GM10248 (cell line): ENCODE measurements around the gene ARHGAP24.
A peak's percentile ranks its signal among the peaks of the same experiment; 100 is the strongest.

Experiments
- CTCF ChIA-PET: fragments of 300-600 bp; sonication (Branson Sonifier 250); formaldehyde crosslinking; extraction: SDS; loops from one replicate; lab custom pipeline; 2021; ENCODE audit warnings: antibody characterized with exemption; lab: Yijun Ruan, JAX
- POLR2A ChIA-PET: fragments of 350-650 bp; sonication (Branson Sonifier 250); formaldehyde crosslinking; extraction: SDS; loops from one replicate; lab custom pipeline; 2020; ENCODE audit warnings: antibody characterized with exemption; lab: Yijun Ruan, JAX
- DNase-seq: peaks from one replicate; pipeline ENCODE4 v3.0.0; 2012; ENCODE audit errors: extremely low spot score
- TF ChIP-seq, protein P1 (sequence below): IDR thresholded peaks from 2 replicates; pipeline ENCODE4 v1.5.1; 2012; ENCODE audit warnings: mild to moderate bottlenecking, low read depth; ENCODE audit errors: extremely low read depth, missing control alignments, control extremely low read depth

Gene ARHGAP24

DNA sequence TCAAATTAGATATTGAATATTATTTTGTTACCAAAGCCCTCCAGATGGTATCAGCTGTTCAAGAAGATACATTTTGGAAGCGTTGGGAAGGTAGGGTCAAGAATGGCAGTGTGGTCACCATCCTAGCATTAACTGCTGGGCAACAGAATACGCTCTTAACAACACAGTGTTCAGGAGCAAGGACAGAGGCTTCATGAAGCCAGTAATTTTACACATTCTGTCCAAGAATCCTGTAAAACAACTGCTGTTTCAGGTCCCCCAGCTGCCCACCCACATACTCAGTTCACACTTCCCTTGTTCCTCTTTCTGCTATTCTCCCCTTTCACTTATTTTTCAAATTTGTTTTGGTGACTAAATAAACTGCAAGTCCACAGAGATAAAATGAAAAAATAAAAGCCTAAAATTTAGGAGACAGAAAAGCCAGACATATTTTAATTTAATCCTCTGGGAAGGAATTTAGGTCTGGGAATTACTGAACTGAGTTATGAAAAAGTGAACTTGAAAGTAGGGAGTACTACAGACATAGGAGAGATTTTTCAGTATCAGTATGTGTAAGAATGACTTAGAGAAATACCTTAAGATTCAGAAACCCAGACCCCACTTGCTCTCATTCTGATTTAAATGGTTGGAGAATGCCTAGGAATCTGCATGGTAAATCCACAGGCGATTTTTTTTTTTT lies 478.2 kb downstream of the ARHGAP24 start:
- CTCF ChIA-PET = no interaction called here
- TF ChIP-seq, protein P1, sequence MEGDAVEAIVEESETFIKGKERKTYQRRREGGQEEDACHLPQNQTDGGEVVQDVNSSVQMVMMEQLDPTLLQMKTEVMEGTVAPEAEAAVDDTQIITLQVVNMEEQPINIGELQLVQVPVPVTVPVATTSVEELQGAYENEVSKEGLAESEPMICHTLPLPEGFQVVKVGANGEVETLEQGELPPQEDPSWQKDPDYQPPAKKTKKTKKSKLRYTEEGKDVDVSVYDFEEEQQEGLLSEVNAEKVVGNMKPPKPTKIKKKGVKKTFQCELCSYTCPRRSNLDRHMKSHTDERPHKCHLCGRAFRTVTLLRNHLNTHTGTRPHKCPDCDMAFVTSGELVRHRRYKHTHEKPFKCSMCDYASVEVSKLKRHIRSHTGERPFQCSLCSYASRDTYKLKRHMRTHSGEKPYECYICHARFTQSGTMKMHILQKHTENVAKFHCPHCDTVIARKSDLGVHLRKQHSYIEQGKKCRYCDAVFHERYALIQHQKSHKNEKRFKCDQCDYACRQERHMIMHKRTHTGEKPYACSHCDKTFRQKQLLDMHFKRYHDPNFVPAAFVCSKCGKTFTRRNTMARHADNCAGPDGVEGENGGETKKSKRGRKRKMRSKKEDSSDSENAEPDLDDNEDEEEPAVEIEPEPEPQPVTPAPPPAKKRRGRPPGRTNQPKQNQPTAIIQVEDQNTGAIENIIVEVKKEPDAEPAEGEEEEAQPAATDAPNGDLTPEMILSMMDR = no peak
- POLR2A ChIA-PET = no interaction called here

DNA sequence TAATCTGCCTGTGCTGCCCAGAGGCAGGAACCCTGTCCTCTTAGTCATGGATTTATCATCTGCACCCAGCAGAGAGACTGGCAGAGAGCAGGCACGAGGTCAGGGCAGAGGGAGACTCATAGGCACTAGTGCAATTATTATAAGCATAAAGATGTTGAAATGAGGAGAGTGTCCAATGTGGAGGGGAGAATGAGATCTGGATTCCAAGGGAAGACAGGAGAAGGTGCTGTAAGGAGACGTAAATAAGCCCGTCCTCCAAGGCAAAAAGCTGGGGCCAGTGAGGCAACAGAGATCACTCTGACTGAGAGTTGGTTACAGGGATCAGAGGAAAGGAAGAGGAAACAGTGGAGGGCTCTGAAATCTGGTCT lies 478.7 kb downstream of the ARHGAP24 start:
- ChIA-PET POLR2A (no interaction called here), CTCF (interaction anchor here (0.8 to 1.0 kb wide), 3 partner anchors 9 to 14 kb away, joined by 4 to 6 read pairs (median 5); no protein-coding TSS in a partner anchor)
- TF ChIP-seq, protein P1 = no peak
- DNase-seq = no peak

More for the DNA sequence above, 478.2 kb downstream of the ARHGAP24 start:
- DNase-seq = peak; percentile 14

DNA sequence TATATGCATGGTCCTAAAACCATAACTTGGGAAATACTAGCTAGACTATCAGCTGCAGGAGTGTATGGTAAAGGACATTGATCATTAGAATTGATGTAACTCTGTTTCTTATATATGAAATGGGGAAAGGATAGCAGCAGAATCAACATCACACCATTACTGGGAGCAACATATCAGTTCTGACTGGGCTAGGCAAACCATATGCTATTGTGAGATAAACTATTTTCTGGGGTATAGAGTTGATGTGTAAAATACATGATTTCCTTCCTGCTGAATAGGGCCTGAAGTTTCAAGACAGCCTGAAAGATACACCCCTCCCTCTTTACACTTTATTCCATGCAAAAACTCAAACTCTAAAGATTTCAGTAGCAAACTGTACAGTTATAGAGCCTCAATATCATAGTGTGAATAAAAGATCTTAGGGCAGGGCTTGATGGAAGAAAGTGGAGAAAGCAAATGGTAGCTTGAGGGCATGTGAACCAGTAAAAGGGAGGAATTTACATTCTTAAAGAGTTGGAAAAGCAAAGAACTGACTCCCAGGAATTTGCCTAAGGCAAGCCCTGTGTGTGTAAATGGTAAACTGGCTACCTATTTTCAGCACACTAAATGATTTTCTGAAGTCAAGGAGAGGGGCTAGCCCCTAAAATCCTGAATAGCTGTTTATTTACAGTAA lies 480.8 kb downstream of the ARHGAP24 start:
- TF ChIP-seq, protein P1 = no peak
- no peak for DNase-seq
- POLR2A ChIA-PET = no interaction called here
- CTCF ChIA-PET = interaction anchor here (1.8 to 2.0 kb wide), 2 partner anchors 13 to 18 kb away, joined by 5 to 7 read pairs; no protein-coding TSS in a partner anchor

DNA sequence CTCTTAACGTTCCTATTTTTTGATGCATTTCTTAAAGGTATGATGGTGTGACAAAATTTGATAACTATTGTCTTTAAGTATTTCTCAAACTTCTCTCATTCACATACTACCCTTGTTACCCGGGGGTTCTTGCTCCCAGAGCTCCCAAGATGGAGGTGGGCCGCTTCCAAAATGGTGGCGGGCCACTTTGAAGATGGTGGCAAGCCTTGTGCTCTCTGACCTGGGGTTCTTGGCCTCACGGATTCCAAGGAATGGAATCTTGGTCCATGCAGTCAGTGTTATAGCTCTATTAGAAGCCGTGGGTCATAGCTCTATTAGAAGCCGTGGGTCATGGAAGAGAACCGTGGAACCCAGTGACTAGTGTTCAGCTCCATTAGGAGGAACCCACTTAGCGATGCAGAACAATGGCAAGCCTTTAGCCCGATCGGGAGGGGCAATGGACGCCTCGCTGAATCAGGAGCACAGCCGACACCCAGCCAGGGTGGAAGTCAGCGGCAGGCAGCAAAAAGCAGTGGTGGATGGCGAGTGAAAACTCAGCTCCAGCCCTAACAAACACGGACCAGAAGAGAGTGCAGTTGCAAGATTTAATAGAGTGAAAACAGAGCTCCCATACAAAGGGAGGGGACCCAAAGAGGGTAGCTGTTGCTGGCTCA lies 481.5 kb downstream of the ARHGAP24 start:
- ChIA-PET POLR2A (no interaction called here), CTCF (interaction anchor here (0.8 to 2.0 kb wide), 3 partner anchors 13 to 19 kb away, joined by 3 to 7 read pairs (median 5); no protein-coding TSS in a partner anchor)
- DNase-seq = no peak
- TF ChIP-seq, protein P1 = no peak

DNA sequence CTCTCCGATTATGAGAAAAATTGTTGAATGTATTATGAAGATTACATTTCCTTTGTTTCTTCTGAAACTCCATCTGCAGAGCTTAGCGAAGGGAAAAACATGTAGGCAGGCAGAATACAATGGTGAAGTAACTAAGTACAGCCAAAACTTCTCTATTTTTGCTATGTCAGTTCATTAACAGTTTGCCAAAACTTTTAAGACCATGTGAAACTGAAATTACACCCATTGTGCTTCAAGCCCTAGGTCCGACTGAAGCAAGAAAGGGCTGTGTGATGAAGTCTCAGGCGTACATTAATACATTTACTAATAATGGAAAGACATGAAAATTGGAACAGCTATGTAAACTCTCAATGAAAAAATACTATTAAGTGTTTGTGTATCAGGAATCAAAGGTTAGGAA lies 486.9 kb downstream of the ARHGAP24 start:
- TF ChIP-seq, protein P1 = no peak
- no peak for DNase-seq
- ChIA-PET CTCF (interaction anchor here (1.0 to 1.2 kb wide), 3 partner anchors 8 to 165 kb away, joined by 3 to 5 read pairs (median 4); no protein-coding TSS in a partner anchor), POLR2A (no interaction called here)

DNA sequence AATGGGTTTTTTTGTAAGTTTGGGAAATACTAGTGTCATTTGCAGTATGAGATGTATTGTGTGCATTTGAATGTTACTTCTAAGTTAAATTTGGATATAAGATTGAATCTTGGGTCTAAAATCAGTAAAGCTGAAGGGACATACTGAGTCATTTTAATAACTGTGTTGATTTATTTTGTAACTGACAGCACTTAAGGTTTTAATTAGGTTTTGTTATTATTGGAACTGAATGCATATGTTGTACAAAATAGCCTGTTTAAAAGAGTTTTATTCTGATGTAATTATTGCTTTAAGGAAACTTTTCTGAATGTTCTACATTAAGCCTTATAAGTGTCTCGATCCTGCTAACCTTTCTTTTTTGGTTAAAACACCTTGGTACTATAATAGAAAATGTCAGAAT lies 488.3 kb downstream of the ARHGAP24 start:
- ChIA-PET CTCF (no interaction called here), POLR2A (no interaction called here)
- DNase-seq = no peak
- TF ChIP-seq, protein P1 = no peak
